GM10266 (cell line): ENCODE data around the gene SUPT3H.
A peak's percentile ranks its signal among the peaks of the same experiment; 100 is the strongest.

Experiments used
- DNase-seq: peaks from one replicate; pipeline ENCODE4 v3.0.0; 2012; ENCODE audit errors: extremely low spot score
- TF ChIP-seq, protein P1 (sequence below): IDR thresholded peaks from 2 replicates; pipeline ENCODE4 v1.5.1; 2012; ENCODE audit warnings: mild to moderate bottlenecking, low read depth; ENCODE audit not compliant: control insufficient read depth, insufficient read depth; ENCODE audit errors: missing control alignments

Gene SUPT3H

DNA sequence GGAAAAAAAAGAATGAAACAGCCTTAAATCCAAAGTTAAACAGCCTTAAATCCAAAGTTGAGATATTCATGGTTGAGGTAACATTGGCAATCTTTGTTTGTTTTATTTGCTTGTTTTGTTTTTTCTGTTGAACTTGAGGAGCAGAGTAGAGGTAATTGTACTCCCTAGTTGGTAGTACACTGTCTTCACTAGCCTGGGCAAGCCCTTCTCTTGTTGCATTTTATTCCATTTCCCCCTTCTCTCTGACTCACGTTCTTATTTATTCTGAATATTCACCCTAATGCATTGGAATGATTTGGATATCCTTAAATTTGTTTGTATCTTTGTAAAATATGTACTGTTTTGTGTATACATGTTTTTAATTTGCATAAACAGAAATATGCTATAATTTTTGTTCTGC is 592.6 kb downstream of the SUPT3H start:
- TF ChIP-seq, protein P1, sequence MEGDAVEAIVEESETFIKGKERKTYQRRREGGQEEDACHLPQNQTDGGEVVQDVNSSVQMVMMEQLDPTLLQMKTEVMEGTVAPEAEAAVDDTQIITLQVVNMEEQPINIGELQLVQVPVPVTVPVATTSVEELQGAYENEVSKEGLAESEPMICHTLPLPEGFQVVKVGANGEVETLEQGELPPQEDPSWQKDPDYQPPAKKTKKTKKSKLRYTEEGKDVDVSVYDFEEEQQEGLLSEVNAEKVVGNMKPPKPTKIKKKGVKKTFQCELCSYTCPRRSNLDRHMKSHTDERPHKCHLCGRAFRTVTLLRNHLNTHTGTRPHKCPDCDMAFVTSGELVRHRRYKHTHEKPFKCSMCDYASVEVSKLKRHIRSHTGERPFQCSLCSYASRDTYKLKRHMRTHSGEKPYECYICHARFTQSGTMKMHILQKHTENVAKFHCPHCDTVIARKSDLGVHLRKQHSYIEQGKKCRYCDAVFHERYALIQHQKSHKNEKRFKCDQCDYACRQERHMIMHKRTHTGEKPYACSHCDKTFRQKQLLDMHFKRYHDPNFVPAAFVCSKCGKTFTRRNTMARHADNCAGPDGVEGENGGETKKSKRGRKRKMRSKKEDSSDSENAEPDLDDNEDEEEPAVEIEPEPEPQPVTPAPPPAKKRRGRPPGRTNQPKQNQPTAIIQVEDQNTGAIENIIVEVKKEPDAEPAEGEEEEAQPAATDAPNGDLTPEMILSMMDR = no peak
- no peak for DNase-seq

- TF ChIP-seq, protein P1 = no peak
Measured at GRCh38 chr6:44784195-44784594, 593.5 kb downstream of the SUPT3H start.

GRCh38 chr6:44782892-44783291 is 594.8 kb downstream of the SUPT3H start:
- TF ChIP-seq, protein P1 = no peak
- no peak for DNase-seq

More at GRCh38 chr6:44784195-44784594, 593.5 kb downstream of the SUPT3H start:
- no peak for DNase-seq

- TF ChIP-seq, protein P1 = no peak
- DNase-seq = no peak
Measured at GRCh38 chr6:44781912-44782597, 595.7 kb downstream of the SUPT3H start.

DNA sequence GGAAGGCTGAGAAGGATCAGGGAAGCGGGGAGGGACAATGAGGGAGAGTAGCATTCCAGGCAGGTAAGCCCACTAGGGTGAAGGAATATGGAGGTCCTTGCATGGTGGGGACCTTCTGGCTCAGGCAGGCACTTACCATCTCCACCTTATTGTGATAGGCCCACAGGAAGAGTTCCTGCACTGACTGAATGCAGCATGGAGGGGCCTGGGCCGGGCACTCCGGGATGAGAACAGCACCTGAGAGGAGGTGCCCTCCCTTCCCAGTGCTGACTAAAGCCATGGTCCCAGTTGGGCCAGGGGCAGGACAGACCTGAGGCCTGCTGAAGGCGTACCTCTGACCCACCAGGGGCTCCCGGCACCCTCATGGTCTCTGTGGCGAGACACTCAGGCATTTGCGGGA is 597.6 kb downstream of the SUPT3H start:
- TF ChIP-seq, protein P1 = no peak

DNA sequence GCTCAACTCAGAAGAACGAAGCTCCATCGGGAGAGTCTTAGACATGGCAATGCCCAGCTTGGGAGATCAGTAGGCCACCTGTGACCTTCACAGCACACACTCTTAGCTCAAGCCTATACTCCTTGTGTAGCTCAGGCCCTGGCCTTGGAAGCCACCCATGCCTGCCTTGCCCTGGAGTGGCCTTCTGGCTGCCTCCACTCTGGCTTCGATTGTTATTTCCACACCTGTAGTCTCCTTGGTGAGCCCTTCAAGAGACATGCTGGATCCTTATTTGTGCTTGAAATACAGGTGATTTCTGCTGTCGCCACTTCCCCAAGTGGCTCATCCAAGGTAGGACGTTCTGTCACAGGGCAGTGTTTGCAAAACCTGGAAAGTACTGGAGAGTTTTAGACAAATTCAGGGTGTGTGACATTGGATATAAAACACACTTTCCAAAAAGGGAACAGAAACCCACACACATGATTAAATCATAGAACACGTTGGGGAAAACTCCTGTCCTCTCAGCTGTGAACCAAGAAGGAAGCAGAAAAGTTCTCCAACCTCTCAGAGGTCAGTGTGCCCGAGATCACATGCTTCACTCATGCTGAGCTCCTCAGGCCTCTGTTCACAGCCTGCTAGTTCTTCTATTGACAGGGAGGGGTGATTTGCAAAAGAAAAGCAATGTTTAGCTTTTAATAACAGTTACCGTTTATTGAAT is 598.5 kb downstream of the SUPT3H start:
- TF ChIP-seq, protein P1 = no peak
- DNase-seq = peak; percentile 11

More for the DNA sequence above, 597.6 kb downstream of the SUPT3H start:
- DNase-seq = no peak
